H9 (cell line): Measurements from ENCODE around the gene NDUFS6. TPM values are rescaled to one million over a fixed set of nuclear protein-coding genes. Genes with fewer than 3 reads are reported as not detected.

Experiments
- DNase-seq: peaks from one replicate; pipeline ENCODE4 v3.0.0-alpha.2; 2017
- H2AFZ ChIP-seq: one replicate; pipeline ENCODE4 v1.6.1; 2013; ENCODE audit warnings: mild to moderate bottlenecking, low read length, control low read depth, moderate library complexity
- H2AK5ac ChIP-seq: 2 replicates; pipeline ENCODE4 v1.6.1; 2013; ENCODE audit warnings: low read length, control low read depth, mixed read lengths; ENCODE audit not compliant: insufficient read length
- H2BK120ac ChIP-seq: one replicate; pipeline ENCODE4 v1.6.1; 2013; ENCODE audit warnings: low read depth, mild to moderate bottlenecking, low read length, control low read depth, inconsistent platforms; ENCODE audit not compliant: poor library complexity, severe bottlenecking
- H2BK12ac ChIP-seq: 2 replicates; pipeline ENCODE4 v1.6.1; 2013; ENCODE audit warnings: low read length, control low read depth, mixed read lengths, low read depth; ENCODE audit not compliant: insufficient read length
- H2BK15ac ChIP-seq: 2 replicates; pipeline ENCODE4 v1.6.1; 2013; ENCODE audit warnings: low read depth, low read length, control low read depth
- H2BK20ac ChIP-seq: one replicate; pipeline ENCODE4 v1.6.1; 2013; ENCODE audit warnings: low read depth, mild to moderate bottlenecking, low read length, control low read depth, inconsistent platforms; ENCODE audit not compliant: poor library complexity, severe bottlenecking
- H2BK5ac ChIP-seq: 2 replicates; pipeline ENCODE4 v1.6.1; 2013; ENCODE audit warnings: low read length, control low read depth, mixed read lengths; ENCODE audit not compliant: insufficient read length
- H3K14ac ChIP-seq: 2 replicates; pipeline ENCODE4 v1.6.1; 2013; ENCODE audit warnings: low read length, control low read depth; ENCODE audit not compliant: insufficient read depth
- H3K18ac ChIP-seq: 2 replicates; pipeline ENCODE4 v1.6.1; 2013; ENCODE audit warnings: low read depth, mild to moderate bottlenecking, mixed read lengths, low read length, control low read depth; ENCODE audit not compliant: insufficient read length
- H3K23ac ChIP-seq: 2 replicates; pipeline ENCODE4 v1.6.1; 2013; ENCODE audit warnings: low read length, control low read depth, mixed read lengths, low read depth; ENCODE audit not compliant: insufficient read length
- H3K23me2 ChIP-seq: 2 replicates; pipeline ENCODE4 v1.6.1; 2013; ENCODE audit warnings: low read depth, mild to moderate bottlenecking, mixed read lengths, low read length, control low read depth; ENCODE audit not compliant: insufficient read length, poor library complexity, severe bottlenecking
- H3K27ac ChIP-seq: 2 replicates; pipeline ENCODE4 v1.5.1; 2013; ENCODE audit warnings: low read length, control low read depth, mixed read lengths, low read depth; ENCODE audit not compliant: insufficient read length
- H3K27me3 ChIP-seq: 2 replicates; pipeline ENCODE4 v1.6.1; 2013; ENCODE audit warnings: low read length, control low read depth, inconsistent platforms; ENCODE audit not compliant: insufficient read depth
- H3K4ac ChIP-seq: 2 replicates; pipeline ENCODE4 v1.6.1; 2013; ENCODE audit warnings: low read depth, mild to moderate bottlenecking, control low read depth, inconsistent platforms, low read length, moderate library complexity
- H3K4me1 ChIP-seq: 2 replicates; pipeline ENCODE4 v1.6.1; 2013; ENCODE audit warnings: low read length, control low read depth, inconsistent platforms; ENCODE audit not compliant: insufficient read depth
- H3K4me2 ChIP-seq: 2 replicates; pipeline ENCODE4 v1.6.1; 2013; ENCODE audit warnings: low read length, control low read depth, mixed read lengths; ENCODE audit not compliant: insufficient read length, insufficient read depth
- H3K56ac ChIP-seq: 2 replicates; pipeline ENCODE4 v1.6.1; 2013; ENCODE audit warnings: low read depth, mild to moderate bottlenecking, mixed read lengths, low read length, control low read depth; ENCODE audit not compliant: insufficient read length
- H3K79me1 ChIP-seq: 2 replicates; pipeline ENCODE4 v1.6.1; 2013; ENCODE audit warnings: low read depth, mild to moderate bottlenecking, moderate library complexity, low read length, control low read depth, inconsistent platforms; ENCODE audit not compliant: insufficient read depth, poor library complexity, severe bottlenecking
- H3K79me2 ChIP-seq: 2 replicates; pipeline ENCODE4 v1.6.1; 2013; ENCODE audit warnings: low read length, control low read depth, inconsistent platforms; ENCODE audit not compliant: insufficient read depth
- H3K9ac ChIP-seq: 2 replicates; pipeline ENCODE4 v1.6.1; 2013; ENCODE audit warnings: low read length, control low read depth, mixed read lengths; ENCODE audit not compliant: insufficient read length; ENCODE audit errors: extremely low read depth
- H3K9me3 ChIP-seq: one replicate; pipeline ENCODE4 v1.6.1; 2013; ENCODE audit warnings: low read depth, low read length, inconsistent platforms; ENCODE audit not compliant: control insufficient read depth
- H3T11ph ChIP-seq: one replicate; pipeline ENCODE4 v1.6.1; 2013; ENCODE audit warnings: mild to moderate bottlenecking, low read length, control low read depth, inconsistent platforms
- H4K20me1 ChIP-seq: one replicate; pipeline ENCODE4 v1.6.1; 2013; ENCODE audit not compliant: control insufficient read depth, insufficient read length, insufficient read depth
- H4K5ac ChIP-seq: 2 replicates; pipeline ENCODE4 v1.6.1; 2013; ENCODE audit warnings: low read depth, mild to moderate bottlenecking, mixed read lengths, low read length, control low read depth; ENCODE audit not compliant: insufficient read length
- H4K8ac ChIP-seq: replicated peaks from 2 replicates; pipeline ENCODE4 v1.6.1; 2013; ENCODE audit warnings: low read length, control low read depth, mixed read lengths, low read depth; ENCODE audit not compliant: insufficient read length
- H4K91ac ChIP-seq: 2 replicates; pipeline ENCODE4 v1.6.1; 2013; ENCODE audit warnings: low read depth, mild to moderate bottlenecking, moderate library complexity, mixed read lengths, low read length, control low read depth; ENCODE audit not compliant: insufficient read length
- H3K27ac Mint-ChIP-seq, 3 experiments: 2 replicates in 2 of 3; 3 replicates in 1 of 3; pipeline ENCODE4 v1.8.0; 2020 to 2021; ENCODE audit warnings: mixed read lengths in 3 of 3, mild to moderate bottlenecking in 1 of 3, moderate library complexity in 1 of 3
- H3K27me3 Mint-ChIP-seq: 2 replicates; pipeline ENCODE4 v1.8.0; 2021; ENCODE audit warnings: low read depth, mild to moderate bottlenecking, moderate library complexity, mixed read lengths
- H3K36me3 Mint-ChIP-seq, 3 experiments: 2 replicates in 2 of 3; 3 replicates in 1 of 3; pipeline ENCODE4 v1.8.0; 2020 to 2021; ENCODE audit warnings: low read depth in 3 of 3, mixed read lengths in 3 of 3; ENCODE audit not compliant: insufficient read depth in 1 of 3
- H3K4me1 Mint-ChIP-seq, 2 experiments: 2 replicates each; pipeline ENCODE4 v1.8.0; 2020; ENCODE audit warnings: mixed read lengths in 2 of 2
- H3K4me3 Mint-ChIP-seq, 2 experiments: 2 replicates in 1 of 2; 3 replicates in 1 of 2; pipeline ENCODE4 v1.8.0; 2020 to 2021; ENCODE audit warnings: mild to moderate bottlenecking in 2 of 2, mixed read lengths in 2 of 2, moderate library complexity in 1 of 2
- H3K9me3 Mint-ChIP-seq, 2 experiments: 2 replicates in 1 of 2; 3 replicates in 1 of 2; pipeline ENCODE4 v1.8.0; 2020; ENCODE audit warnings: mild to moderate bottlenecking in 2 of 2, mixed read lengths in 2 of 2, moderate library complexity in 1 of 2
- WGBS: extraction: QIAGEN DNeasy Blood & Tissue Kit; methylation state at CpG from one replicate; pipeline ENCODE4 v1.1.7; 2013; ENCODE audit warnings: missing lambda C conversion rate, low lambda C conversion rate, mixed read lengths; ENCODE audit not compliant: insufficient read length; ENCODE audit errors: extremely low coverage; 5-methylcytosine and 5-hydroxymethylcytosine counted together
- total RNA-seq: library from RNA; stranded (reverse); gene quantifications from 2 replicates; pipeline ENCODE4 v1.2.1, GENCODE V29; 2021
- TF ChIP-seq, protein P1 (sequence below): fragments of 200-600 bp; sonication (generic); conservative IDR thresholded peaks from 3 replicates; pipeline ENCODE4 v1.8.0; 2021; ENCODE audit warnings: antibody characterized with exemption, mild to moderate bottlenecking

Gene NDUFS6
- total RNA-seq, 1 experiment from 2014 or later: 62.5 TPM

DNA sequence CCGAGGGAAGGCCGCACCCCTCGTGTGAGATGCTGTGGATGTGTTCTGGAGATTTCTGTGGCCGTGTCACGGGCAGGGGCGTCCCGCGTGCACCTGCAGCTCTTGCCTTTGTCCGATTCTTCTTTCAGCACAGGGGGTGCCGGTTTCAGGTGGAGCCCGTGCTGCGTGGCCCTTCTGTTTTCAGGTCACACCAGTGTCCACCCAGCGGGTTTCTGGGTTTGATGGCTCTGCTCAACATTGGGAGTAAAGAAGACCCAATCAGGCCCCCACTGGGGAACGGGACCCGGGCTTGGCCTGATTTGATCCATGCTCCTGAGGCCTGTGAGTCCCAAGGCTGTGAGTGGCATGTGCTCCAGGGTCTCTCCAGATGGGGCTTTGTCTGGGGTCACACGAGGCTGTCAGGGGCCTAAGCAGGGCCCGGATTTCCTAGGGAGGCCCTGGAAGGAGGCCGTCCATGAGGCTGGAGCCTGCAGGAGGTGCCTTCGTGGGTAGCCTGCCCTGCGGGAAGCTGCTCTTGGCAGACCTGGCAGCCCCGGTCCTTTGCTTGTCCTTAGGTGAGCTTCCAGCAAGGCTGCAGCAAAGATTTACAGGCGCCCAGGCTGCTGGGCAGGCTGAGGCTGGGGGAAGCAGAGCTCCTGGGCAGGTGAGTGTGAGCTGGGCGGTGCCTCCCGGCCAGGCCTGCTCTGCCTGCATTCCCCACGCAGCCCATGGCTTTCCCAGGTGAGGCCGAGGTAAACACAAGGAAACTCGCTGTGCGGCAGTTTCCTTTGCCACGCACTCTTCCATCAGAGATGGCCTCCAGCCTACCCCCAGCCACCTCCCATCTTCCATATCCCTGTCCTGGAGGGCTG lies 14.4 kb upstream of the NDUFS6 start:
- WGBS: no CpG with 5 or more reads among the region's 29 CpGs
- H3K27ac ChIP-seq: no peak overlapping the region
- peaks cover 3% of the 10 kb centered on the region; the same call in 1 of the 2 replicates for H3K4me1 ChIP-seq
- no peak overlapping the region for H2BK15ac ChIP-seq
- no peak overlapping the region for H2BK12ac ChIP-seq
- Mint-ChIP-seq H3K27ac (no peak overlapping the region), H3K27me3 (no peaks in the 10 kb centered on the region; the same call in 1 of the 2 replicates), H3K36me3 (no peaks in the 10 kb centered on the region), H3K4me3 (no peak overlapping the region), H3K4me1 (peaks cover 20 to 23% of the 10 kb centered on the region in 2 experiments), H3K9me3 (no peaks in the 10 kb centered on the region; a peak in 1 of 5 replicates)
- no peaks in the 10 kb centered on the region for H3K79me1 ChIP-seq
- H4K20me1 ChIP-seq: no peaks in the 10 kb centered on the region
- no peak overlapping the region for H4K91ac ChIP-seq
- H3K56ac ChIP-seq: no peak overlapping the region
- H3K18ac ChIP-seq: no peak overlapping the region
- no peak overlapping the region for H3K9ac ChIP-seq
- H3K4me2 ChIP-seq: no peak overlapping the region
- no peak overlapping the region for H2AK5ac ChIP-seq
- no peak overlapping the region for H3K4ac ChIP-seq
- H3K27me3 ChIP-seq: no peaks in the 10 kb centered on the region
- H2AFZ ChIP-seq: no peak overlapping the region
- H2BK5ac ChIP-seq: no peak overlapping the region
- H3K23me2 ChIP-seq: peaks cover 2% of the 10 kb centered on the region
- no peak overlapping the region for H3K23ac ChIP-seq
- DNase-seq: no peak
- H3K9me3 ChIP-seq: no peaks in the 10 kb centered on the region
- no peak overlapping the region for H3K14ac ChIP-seq
- TF ChIP-seq, protein P1, sequence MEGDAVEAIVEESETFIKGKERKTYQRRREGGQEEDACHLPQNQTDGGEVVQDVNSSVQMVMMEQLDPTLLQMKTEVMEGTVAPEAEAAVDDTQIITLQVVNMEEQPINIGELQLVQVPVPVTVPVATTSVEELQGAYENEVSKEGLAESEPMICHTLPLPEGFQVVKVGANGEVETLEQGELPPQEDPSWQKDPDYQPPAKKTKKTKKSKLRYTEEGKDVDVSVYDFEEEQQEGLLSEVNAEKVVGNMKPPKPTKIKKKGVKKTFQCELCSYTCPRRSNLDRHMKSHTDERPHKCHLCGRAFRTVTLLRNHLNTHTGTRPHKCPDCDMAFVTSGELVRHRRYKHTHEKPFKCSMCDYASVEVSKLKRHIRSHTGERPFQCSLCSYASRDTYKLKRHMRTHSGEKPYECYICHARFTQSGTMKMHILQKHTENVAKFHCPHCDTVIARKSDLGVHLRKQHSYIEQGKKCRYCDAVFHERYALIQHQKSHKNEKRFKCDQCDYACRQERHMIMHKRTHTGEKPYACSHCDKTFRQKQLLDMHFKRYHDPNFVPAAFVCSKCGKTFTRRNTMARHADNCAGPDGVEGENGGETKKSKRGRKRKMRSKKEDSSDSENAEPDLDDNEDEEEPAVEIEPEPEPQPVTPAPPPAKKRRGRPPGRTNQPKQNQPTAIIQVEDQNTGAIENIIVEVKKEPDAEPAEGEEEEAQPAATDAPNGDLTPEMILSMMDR: no peak
- no peak overlapping the region for H2BK20ac ChIP-seq
- H3T11ph ChIP-seq: no peak overlapping the region
- H4K8ac ChIP-seq: no peak overlapping the region
- H4K5ac ChIP-seq: no peak overlapping the region
- H2BK120ac ChIP-seq: no peak overlapping the region
- H3K79me2 ChIP-seq: no peaks in the 10 kb centered on the region
